Stimulated activated naive CD8-positive, alpha-beta T cell treated with anti-CD3 and anti-CD28 coated beads, Interleukin-15, Interleukin-2, amounts not matched to agents 100 U/mL and 50 U/mL, for 24 hours (primary cell): ENCODE results near the gene TBC1D25.

Experiments used
- ATAC-seq: fragments of 150-1000 bp; cut with Tn5 transposase; one replicate; pipeline ENCODE4 v1.10.0; 2021
- DNase-seq: peaks from one replicate; pipeline ENCODE4 v3.0.0; 2021

TBC1D25 gene

GRCh38 chrX:48601741-48602394 lies 62.4 kb downstream of the TBC1D25 start:
- ATAC-seq: no peak
- DNase-seq: no peak

- ATAC-seq (no peak), DNase-seq (no peak)
Observed at GRCh38 chrX:48604701-48605100, 65.2 kb downstream of the TBC1D25 start.

- DNase-seq (no peak), ATAC-seq (no peak)
Observed at GRCh38 chrX:48606091-48606490, 66.6 kb downstream of the TBC1D25 start.

GRCh38 chrX:48611703-48612102 lies 72.2 kb downstream of the TBC1D25 start:
- no peak for DNase-seq
- no peak for ATAC-seq
